Measurements from ENCODE around the gene CEP85.
"Not testable (repeated sequence)": the region's sequence is repeated elsewhere in the genome, so short reads cannot be mapped to it uniquely, and the experiment has no call there.

Gene CEP85

DNA sequence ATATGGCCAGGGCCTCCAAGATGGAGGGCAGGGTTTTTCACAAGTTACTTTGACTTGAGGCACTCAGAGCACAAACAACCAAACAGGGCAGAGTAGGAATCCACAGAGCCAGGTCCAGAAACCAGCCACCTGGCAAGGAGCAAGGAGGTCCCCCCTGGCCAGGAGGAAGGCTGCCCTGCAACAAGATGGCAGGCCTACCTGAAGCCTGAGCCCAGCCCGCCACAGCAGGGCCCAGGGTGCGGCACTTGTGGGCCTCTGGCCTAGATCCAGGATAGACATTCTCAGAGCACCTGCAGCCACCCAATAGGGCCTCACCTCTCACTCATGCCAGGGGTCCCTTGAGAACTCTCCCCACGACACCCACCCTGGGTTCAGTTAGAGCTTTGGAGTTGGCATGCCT lies 57.4 kb downstream of the CEP85 start:
- DNase-seq = no peak

- DNase-seq = no peak
Observed at GRCh38 chr1:26291939-26292338, 57.9 kb downstream of the CEP85 start.

GRCh38 chr1:26292735-26293134 lies 58.7 kb downstream of the CEP85 start:
- DNase-seq = not testable (repeated sequence)

DNA sequence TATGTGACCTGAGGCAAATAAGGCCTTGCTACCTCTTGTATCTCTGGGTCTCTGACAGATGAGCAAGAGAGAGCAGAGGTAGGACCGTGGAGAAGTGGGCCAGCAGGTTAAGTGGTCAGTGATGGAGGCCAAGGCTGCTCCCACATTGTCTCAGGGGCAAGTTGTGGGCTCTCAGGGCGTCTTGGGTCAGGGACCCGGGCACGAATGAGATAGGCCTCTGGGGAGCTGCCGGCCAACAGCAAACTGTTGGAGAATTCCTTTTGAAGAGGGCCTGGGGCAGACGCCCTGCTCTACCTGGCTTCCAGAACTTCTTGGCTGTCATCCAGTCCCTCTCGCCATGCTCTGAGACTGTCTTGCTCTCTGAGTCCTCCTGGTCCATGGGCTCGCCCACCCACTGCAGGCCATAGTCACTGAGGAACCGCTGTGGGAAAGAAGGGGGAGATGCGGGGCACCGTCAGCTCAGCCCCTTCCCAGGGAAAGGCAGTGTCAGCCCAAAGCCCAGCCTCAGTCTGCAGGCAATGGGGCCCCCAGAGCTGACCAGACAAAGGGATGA lies 60.0 kb downstream of the CEP85 start:
- no peak for DNase-seq

DNA sequence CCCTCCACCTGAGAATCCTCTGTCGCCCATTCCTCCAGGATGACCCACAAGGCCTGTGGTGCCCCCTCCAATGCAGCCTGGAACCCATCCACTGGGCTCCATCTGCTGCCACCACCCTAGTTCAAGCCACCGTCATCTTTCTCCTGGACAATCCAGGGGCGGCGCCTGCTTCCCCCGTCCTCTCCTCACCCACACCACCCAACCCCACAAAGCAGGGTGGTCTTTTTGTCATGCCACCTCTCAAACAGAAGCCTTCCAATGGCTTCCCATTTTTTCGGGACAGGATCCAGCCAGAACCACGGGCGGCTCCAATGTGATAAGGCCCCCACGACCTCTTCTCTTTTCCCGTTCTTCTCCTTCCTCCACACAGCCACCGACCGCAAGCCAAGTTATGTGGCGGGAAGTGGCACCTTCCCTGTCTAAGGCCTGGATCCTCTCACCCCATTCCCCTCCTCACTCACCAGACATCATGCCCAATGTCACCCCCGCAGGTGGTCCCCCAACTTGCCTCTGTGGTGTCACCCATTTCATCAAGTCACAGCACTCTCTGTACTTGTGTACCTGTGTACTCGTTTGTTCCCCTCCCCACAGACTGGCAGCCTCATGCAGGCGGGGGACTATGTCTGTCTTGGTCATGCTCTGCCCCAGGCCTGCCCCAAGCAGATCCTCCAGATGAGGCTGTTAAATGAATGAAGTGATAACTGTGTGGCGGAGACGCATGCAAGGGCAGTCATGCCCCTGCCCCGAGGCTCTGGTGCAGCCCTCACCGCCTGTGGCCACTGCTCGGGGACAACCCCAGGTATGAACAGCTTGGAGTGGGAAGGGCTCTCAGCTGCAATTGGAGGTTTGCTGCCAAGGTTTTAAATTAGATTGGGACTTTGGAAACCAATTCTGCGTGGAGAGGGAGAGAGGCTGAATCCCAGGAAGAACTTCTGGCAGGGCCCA lies 61.5 kb downstream of the CEP85 start:
- DNase-seq = no peak

DNA sequence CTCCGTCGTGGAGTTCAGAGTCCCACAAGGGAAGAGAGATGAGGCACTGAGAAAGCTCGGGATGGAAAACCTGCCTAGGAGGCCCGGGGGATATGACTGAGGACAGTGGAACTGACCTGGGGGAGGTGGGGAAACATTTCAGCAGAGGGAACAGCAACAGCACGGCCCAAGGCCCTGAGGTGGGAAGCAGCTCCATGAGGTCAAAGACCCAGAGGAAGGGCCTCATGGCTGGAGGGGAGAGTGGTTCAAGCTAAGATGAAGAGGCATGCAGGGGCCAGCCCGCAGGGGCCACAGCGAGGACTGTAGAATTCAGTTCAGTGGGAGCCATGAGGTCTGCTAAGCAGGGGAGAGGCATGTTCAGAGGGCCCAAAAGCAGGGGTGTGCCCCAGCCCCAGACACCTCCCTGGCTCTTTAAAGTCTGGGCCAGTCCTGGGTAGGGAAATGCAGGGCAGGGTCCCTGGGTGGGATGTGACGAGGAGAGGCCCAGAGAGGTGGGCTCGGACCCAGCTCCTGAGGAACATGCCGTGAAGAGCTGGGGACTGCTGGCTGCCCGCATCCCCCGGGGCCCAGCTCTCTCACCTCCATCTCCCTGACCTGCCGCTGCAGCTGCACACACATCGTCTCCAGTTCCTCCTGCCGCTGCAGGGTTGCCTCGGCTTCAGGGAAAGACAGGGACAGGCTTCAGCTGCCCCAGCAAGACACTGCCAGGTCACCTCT lies 62.5 kb downstream of the CEP85 start:
- no peak for DNase-seq

DNA sequence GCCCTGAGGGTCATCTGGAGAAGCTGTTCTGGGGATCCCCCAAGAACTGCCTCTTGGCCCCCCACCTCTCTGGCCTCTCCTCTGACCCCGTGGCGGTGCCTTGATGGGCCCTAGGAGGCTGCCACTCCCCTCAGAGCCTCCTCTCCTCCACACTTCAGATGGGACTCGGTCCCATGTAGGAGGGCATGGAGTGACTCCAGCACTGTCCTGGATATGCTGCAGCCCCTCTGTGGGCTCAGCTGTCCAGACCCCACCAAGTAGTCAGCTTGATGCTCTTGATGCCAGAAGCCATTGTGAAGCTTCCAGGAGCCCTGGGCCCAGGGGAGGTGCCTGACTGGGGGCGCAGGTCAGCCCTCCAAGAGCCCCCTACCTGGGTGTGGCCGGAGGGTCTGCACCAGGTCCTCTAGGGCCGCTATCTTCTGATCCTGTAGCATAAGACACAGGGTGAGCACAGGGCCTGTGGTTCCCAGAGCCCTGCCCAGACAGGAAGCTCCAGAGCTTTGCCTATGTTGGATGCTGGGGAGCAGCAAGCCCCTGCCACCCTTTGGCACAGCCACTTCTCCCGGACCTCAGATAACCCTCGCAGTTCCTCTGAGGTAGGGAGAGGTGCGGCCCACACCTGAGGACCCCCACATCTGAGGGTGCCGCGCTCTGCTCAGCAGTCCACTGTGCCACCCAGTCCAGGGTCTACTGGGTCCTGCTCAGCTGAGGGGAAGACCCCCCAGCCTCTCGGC lies 63.2 kb downstream of the CEP85 start:
- DNase-seq = no peak

DNA sequence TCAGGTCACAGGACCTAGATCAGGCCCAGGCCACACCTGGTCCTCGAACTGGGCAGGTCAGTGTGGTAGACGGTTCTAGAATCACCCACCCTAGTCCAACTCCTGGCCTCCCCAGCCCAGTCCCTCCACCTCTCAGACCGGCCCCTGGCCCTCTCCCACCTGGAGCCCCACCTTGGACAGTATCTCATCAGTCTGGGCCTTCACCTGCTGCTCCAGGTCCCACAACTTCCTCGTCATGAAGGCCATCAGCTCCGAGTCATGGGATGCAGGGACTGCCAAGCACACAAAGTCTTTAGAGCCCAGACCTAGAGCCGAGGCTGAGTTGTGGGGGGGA lies 63.8 kb downstream of the CEP85 start:
- no peak for DNase-seq

DNA sequence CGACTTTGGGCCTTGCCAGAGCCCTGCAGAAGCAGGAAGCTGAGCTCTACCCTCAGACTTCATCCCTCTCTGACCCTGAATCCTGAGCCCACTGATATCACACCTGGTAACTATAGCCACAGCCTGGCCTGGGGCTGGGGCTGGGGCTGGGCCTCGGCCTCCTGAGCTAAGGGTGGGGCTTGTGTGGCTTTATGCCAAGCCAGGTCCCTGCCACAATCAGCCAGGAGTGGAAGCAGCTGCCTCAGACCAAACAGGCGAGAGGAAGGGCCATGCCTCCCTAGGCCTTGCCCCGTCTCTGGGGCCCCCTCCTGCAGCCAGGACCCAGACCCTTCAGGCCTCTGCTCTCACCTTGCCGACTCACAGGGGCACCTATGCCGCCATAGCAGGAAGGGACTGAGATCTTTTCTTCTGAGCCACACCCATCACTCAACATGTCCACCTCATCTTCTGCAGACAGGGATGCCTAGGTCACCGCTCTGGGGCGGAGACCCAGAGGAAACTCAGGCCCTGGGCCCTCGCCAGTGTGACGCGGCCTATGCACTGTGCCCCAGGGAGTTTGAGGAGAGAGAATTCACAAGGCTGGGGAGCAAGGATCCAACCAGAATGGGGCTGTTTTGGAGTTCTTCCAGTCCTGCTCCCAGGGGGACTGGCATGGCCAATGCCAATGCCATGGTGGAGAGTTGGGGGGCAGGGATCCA lies 66.7 kb downstream of the CEP85 start:
- no peak for DNase-seq

DNA sequence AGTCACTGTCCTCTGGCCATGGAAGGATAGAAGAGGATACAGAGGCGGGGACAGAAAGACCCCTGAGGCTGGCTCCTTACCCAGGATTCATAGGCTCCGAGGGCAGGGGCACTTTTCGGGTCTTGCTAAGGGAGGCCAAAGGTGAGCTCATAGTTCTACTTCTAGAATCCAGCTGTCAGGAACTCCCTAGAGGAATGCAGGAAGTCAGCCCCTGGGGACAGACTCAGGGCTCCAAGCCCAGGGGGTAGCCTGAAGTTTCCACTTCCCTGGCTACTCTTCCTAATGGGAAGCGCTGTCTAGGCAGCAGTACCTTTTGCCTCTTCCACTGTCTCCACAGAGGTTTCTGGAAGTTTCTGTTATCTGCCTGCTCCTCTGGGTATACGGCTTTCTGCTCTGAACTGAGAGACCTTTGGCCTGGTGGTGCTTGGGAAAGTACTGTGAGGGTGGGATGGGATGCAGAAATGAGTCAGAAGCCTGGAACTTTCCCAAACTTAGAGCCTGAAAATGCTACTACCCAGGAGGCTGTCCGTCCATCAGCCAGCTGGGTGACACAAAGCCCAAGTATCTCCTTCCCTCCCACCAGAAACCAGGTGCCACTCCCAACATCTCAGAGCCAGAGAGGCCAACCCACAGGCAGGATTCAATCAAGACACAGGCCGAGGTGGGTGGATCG lies 68.9 kb downstream of the CEP85 start:
- DNase-seq = peak; percentile 62

DNA sequence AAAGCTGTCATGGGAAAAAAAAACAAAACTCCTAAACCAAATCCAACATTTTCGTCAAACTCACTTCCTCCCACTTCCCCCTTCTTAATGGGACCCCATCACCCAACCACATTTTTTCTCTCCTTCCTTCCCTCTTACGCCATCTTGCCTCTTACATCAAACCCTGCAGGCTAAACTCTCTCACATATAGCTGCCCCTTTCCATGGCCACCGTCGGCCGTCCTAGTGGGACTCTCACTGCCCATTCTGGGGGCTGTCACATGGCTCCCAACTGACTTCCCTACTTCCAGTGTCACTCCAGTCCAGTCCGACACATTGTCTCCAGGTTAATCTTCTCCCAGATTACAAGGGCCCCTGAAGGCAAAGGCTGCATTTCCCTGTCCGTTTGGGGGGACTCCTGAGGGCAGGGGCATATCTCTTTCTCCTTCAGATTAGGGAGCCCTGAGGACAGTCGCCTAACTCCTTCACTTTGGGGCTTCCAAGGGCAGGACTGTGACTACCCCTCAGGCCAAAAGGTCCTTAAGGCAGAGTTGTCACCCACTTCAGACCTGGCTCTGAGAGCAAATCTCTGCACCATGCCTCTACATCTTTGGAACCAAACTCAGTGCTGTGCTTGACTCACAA lies 71.8 kb downstream of the CEP85 start:
- no peak for DNase-seq

- DNase-seq = peak; percentile 94
Observed at GRCh38 chr1:26306290-26307229, 72.6 kb downstream of the CEP85 start, which contains the start of gene UBXN11. Gene UBXN11 (minus strand): TSS chr1:26306636. CDS start chr1:26302883, 3,753 bp downstream.

- DNase-seq = no peak
Observed at GRCh38 chr1:26307363-26307781, 73.4 kb downstream of the CEP85 start.

DNA sequence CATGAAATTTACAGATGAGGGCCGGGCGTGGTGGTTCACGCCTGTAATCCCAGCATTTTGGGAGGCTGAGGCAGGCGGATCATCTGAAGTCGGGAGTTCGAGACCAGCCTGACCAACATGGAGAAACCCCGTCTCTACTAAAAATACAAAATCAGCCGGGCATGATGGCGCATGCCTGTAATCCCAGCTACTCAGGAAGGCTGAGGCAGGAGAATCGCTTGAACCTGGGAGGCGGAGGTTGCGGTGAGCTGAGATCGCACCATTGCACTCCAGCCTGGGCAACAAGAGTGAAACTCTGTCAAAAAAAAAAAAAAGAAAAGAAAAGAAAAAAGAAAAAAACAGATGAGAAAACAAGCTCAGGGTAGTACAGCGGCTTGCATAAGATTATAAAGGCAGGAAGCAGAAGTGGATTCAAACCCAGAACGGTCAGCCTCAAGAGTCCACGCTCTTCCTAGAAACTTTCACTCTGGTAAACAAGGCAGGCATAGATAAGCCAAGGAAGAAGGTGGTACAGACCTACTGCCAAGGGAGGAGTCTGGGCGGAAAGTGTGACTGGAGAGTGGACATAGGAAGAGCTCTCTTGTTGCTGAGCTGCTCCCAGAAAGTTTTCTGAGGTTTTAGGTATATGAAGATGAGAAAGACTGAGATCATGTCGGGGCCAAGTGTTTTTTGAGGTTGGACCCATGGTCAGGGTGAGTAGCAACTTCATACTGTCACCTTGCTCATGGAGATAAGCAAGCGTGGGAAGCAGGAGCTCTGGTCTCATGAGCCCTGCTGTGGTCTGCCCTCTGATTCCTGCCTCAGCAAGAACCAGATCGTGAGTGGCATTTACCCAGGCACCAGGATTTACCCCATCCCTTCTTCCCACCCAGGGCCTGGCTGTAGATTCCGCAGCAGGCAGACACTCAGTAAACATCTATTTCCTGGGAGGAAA lies 74.2 kb downstream of the CEP85 start:
- DNase-seq = not testable (repeated sequence)

- no peak for DNase-seq
Observed at GRCh38 chr1:26314501-26314900, 80.5 kb downstream of the CEP85 start.

GRCh38 chr1:26315874-26316850 lies 82.2 kb downstream of the CEP85 start:
- no peak for DNase-seq

DNA sequence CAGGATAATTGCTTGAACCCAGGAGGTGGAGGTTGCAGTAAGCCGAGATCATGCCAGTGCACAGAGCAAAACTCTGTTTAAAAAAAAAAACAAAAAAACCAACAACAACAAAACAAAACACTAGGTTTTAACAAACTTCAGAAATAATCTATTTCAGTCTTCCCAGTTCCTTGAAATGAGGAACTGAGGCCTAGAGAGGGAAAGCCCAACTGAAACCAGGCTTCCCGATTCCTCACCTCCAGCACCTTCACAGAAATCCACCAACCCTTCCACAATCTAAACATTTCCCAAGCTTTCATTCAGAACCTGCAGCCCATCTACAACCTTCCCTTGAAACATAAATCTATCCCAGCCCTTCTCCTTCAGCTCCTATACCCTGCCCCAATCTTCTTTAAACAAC lies 83.1 kb downstream of the CEP85 start:
- no peak for DNase-seq
